ENCODE data around the gene PARS2.

GRCh38 chr1:54715493-54716298, 48.6 kb downstream of the PARS2 start, which contains the start of gene TTC4:
- TF ChIP-seq CTCF (IDR thresholded peaks at IDR 0.05), result peak in 2 of 6 experiments; percentile 15 to 41
- peak in 3 of 4 donors; percentile 24 to 69 (median 24) for TF ChIP-seq POLR2A (IDR thresholded peaks at IDR 0.05)
